ENCODE measurements around the gene AREL1. TPM values are rescaled to one million over a fixed set of nuclear protein-coding genes. Genes with fewer than 3 reads are reported as not detected.

The AREL1 gene
- total RNA-seq, 1 experiment from 2014 or later = 44.7 TPM

DNA sequence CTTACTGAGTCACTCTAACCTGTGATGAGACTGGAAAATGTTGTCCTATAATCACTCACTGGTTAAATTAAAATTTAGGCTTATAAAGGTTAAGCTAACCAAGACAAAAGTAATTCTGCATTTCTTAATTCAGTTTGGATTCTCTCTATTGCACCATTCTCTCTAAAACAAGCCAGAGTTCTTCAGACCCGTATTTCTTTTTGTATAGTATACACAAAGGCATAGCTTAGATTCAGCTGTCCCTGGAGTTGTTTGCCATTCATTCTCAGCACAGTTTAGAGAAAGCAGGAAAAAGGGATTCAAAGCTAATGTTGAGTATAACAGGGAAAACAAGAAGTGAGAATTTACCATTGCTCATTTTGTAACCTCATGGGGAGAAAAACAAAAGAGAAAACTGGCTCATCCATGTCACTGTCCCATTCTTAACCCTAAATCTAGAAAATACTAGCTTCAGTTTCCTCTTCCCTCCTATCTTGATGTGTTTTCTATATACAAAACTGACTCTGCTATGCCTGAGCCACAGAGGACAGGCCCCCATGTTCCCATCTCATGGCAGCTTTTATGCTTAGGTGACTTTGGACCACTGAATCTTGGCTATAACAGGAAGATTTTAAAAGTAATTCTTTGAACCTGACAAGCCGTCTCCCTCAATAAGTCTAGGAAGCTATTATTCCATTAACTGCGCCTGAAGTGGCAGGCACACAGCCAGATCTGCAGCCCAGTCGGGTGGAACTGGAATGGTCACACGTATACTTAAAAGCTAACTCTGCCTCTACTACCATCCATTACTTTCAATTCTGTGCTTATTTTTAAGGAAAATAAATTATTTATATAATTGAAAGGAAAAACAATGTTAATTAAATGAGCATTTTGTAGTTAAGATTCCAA lies 7.0 kb downstream of the AREL1 start:
- ChIA-PET POLR2A (no interaction called here), CTCF (no interaction called here)
- no peaks in the 10 kb centered on the region for H3K27me3 ChIP-seq (ENCODE audit: control insufficient read depth, insufficient read depth, low read length)
- peaks cover 5% of the 10 kb centered on the region; the same call in 1 of the 2 replicates for H3K4me1 ChIP-seq (ENCODE audit: control insufficient read depth, insufficient read depth, low read length)
- BruUV-seq (replicated peaks) = no TSS peak
- intact Hi-C loops (cut with micrococcal nuclease; ENCODE audit: unreplicated experiment) (no loop called here), in situ Hi-C loops (cut with HindIII; ENCODE audit: low pct_unique_long_range_greater_than_20kb, low sequenced_read_pairs) (no loop called here)
- ATAC-seq (no peak), DNase-seq (ENCODE audit: low read depth, low spot score) (no peak)
- no peak overlapping the region for H3K4me3 ChIP-seq (ENCODE audit: low read depth in 2 of 2, low read length in 2 of 2)
- TF ChIP-seq, protein P1, sequence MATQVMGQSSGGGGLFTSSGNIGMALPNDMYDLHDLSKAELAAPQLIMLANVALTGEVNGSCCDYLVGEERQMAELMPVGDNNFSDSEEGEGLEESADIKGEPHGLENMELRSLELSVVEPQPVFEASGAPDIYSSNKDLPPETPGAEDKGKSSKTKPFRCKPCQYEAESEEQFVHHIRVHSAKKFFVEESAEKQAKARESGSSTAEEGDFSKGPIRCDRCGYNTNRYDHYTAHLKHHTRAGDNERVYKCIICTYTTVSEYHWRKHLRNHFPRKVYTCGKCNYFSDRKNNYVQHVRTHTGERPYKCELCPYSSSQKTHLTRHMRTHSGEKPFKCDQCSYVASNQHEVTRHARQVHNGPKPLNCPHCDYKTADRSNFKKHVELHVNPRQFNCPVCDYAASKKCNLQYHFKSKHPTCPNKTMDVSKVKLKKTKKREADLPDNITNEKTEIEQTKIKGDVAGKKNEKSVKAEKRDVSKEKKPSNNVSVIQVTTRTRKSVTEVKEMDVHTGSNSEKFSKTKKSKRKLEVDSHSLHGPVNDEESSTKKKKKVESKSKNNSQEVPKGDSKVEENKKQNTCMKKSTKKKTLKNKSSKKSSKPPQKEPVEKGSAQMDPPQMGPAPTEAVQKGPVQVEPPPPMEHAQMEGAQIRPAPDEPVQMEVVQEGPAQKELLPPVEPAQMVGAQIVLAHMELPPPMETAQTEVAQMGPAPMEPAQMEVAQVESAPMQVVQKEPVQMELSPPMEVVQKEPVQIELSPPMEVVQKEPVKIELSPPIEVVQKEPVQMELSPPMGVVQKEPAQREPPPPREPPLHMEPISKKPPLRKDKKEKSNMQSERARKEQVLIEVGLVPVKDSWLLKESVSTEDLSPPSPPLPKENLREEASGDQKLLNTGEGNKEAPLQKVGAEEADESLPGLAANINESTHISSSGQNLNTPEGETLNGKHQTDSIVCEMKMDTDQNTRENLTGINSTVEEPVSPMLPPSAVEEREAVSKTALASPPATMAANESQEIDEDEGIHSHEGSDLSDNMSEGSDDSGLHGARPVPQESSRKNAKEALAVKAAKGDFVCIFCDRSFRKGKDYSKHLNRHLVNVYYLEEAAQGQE (IDR thresholded peaks at IDR 0.05; ENCODE audit: insufficient read depth in 1 of 2, low read depth in 2 of 2, low read length in 1 of 2) = no peak
- TF ChIP-seq TCF7L2 (IDR thresholded peaks at IDR 0.05; ENCODE audit: low read depth, low read length) (no peak), SIN3A (IDR thresholded peaks at IDR 0.05; ENCODE audit: borderline replicate concordance, insufficient read depth, low read depth, low read length) (no peak), POLR2AphosphoS5 (IDR thresholded peaks at IDR 0.05; ENCODE audit: low read depth, low read length) (no peak)
- TF ChIP-seq, protein P2, sequence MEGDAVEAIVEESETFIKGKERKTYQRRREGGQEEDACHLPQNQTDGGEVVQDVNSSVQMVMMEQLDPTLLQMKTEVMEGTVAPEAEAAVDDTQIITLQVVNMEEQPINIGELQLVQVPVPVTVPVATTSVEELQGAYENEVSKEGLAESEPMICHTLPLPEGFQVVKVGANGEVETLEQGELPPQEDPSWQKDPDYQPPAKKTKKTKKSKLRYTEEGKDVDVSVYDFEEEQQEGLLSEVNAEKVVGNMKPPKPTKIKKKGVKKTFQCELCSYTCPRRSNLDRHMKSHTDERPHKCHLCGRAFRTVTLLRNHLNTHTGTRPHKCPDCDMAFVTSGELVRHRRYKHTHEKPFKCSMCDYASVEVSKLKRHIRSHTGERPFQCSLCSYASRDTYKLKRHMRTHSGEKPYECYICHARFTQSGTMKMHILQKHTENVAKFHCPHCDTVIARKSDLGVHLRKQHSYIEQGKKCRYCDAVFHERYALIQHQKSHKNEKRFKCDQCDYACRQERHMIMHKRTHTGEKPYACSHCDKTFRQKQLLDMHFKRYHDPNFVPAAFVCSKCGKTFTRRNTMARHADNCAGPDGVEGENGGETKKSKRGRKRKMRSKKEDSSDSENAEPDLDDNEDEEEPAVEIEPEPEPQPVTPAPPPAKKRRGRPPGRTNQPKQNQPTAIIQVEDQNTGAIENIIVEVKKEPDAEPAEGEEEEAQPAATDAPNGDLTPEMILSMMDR (IDR thresholded peaks at IDR 0.05) = no peak
- H3K9me3 ChIP-seq (ENCODE audit: control insufficient read depth, insufficient read depth, low read depth, low read length) = peaks cover 2% of the 10 kb centered on the region; the same call in 1 of the 2 replicates
- no peak overlapping the region for H3K27ac ChIP-seq (ENCODE audit: low read length)
- no peaks in the 10 kb centered on the region for H3K36me3 ChIP-seq (ENCODE audit: control insufficient read depth, insufficient read depth, low read length)

GRCh38 chr14:74704656-74705055 lies 8.2 kb downstream of the AREL1 start:
- ChIA-PET POLR2A (interaction anchor here (0.7 kb wide), 1 partner anchor 14 kb away, joined by 5 read pairs; no protein-coding TSS in a partner anchor), CTCF (no interaction called here)
- TF ChIP-seq SIN3A (IDR thresholded peaks at IDR 0.05; ENCODE audit: borderline replicate concordance, insufficient read depth, low read depth, low read length) (no peak), TCF7L2 (IDR thresholded peaks at IDR 0.05; ENCODE audit: low read depth, low read length) (no peak), POLR2AphosphoS5 (IDR thresholded peaks at IDR 0.05; ENCODE audit: low read depth, low read length) (no peak)
- TF ChIP-seq, protein P1 (IDR thresholded peaks at IDR 0.05; ENCODE audit: insufficient read depth in 1 of 2, low read depth in 2 of 2, low read length in 1 of 2) = no peak
- TF ChIP-seq, protein P2 (IDR thresholded peaks at IDR 0.05) = no peak
- intact Hi-C loops (cut with micrococcal nuclease; ENCODE audit: unreplicated experiment) (no loop called here), in situ Hi-C loops (cut with HindIII; ENCODE audit: low pct_unique_long_range_greater_than_20kb, low sequenced_read_pairs) (no loop called here)
- DNase-seq (ENCODE audit: low read depth, low spot score) (no peak), ATAC-seq (no peak)
- Histone ChIP-seq H3K27me3 (ENCODE audit: control insufficient read depth, insufficient read depth, low read length) (no peaks in the 10 kb centered on the region), H3K4me3 (ENCODE audit: low read depth in 2 of 2, low read length in 2 of 2) (no peak overlapping the region), H3K9me3 (ENCODE audit: control insufficient read depth, insufficient read depth, low read depth, low read length) (peaks cover 2% of the 10 kb centered on the region; the same call in 1 of the 2 replicates), H3K27ac (ENCODE audit: low read length) (no peak overlapping the region), H3K36me3 (ENCODE audit: control insufficient read depth, insufficient read depth, low read length) (no peaks in the 10 kb centered on the region), H3K4me1 (ENCODE audit: control insufficient read depth, insufficient read depth, low read length) (no peaks in the 10 kb centered on the region)
- no TSS peak for BruUV-seq (replicated peaks)
